IMR-90 (cell line): ENCODE measurements around the gene COL7A1. TPM values are rescaled to one million over a fixed set of nuclear protein-coding genes. Genes with fewer than 3 reads are reported as not detected.
A peak's percentile ranks its signal among the peaks of the same experiment; 100 is the strongest.

Experiments used
- ATAC-seq: fragments of 200-7000 bp; cut with Tn5 transposase; 2 replicates; pipeline ENCODE4 v1.9.1; 2020; ENCODE audit warnings: low read depth, mild to moderate bottlenecking, moderate library complexity
- BruUV-seq: library from RNA; stranded (reverse); fragments of 400-500 nt; replicated peaks from 2 replicates; lab custom pipeline; 2021; lab: Mats Ljungman, UMichigan
- CTCF ChIA-PET: fragments of 300-600 bp; formaldehyde crosslinking; extraction: SDS; loops from one replicate; lab custom pipeline; 2021; ENCODE audit warnings: antibody characterized with exemption; lab: Yijun Ruan, JAX
- POLR2A ChIA-PET: fragments of 300-600 bp; sonication (Branson Sonifier 250); formaldehyde crosslinking; loops from one replicate; lab custom pipeline; 2022; ENCODE audit warnings: antibody characterized with exemption; ENCODE audit not compliant: unreplicated experiment; lab: Charles Lee
- DNase-seq: peaks from one replicate; pipeline ENCODE4 v3.0.0; 2013
- H2AFZ ChIP-seq: replicated peaks from 2 replicates; pipeline ENCODE3; 2013; ENCODE audit warnings: low read length, mild to moderate bottlenecking; ENCODE audit not compliant: poor library complexity
- H2AK5ac ChIP-seq: 2 replicates; pipeline ENCODE4 v1.6.1; 2013; ENCODE audit warnings: low read depth, low read length, inconsistent platforms
- H2AK9ac ChIP-seq: replicated peaks from 2 replicates; pipeline ENCODE3; 2013; ENCODE audit warnings: mild to moderate bottlenecking, low read depth, low read length, moderate library complexity; ENCODE audit not compliant: poor library complexity
- H2BK120ac ChIP-seq: 2 replicates; pipeline ENCODE4 v1.6.1; 2013; ENCODE audit warnings: low read depth, low read length, inconsistent platforms
- H2BK15ac ChIP-seq: 3 replicates; pipeline ENCODE4 v1.6.1; 2013; ENCODE audit warnings: low read depth, low read length, inconsistent platforms
- H2BK20ac ChIP-seq: 2 replicates; pipeline ENCODE4 v1.6.1; 2013; ENCODE audit warnings: low read depth, mild to moderate bottlenecking, inconsistent platforms, low read length, moderate library complexity
- H2BK5ac ChIP-seq: 2 replicates; pipeline ENCODE4 v1.6.1; 2013; ENCODE audit warnings: mild to moderate bottlenecking, low read depth, low read length, inconsistent platforms; ENCODE audit not compliant: poor library complexity, severe bottlenecking
- H3K14ac ChIP-seq: replicated peaks from 2 replicates; pipeline ENCODE4 v1.6.1; 2013; ENCODE audit warnings: low read depth, low read length, inconsistent platforms
- H3K18ac ChIP-seq: 2 replicates; pipeline ENCODE4 v1.6.1; 2013; ENCODE audit warnings: low read depth, low read length, control low read depth
- H3K23ac ChIP-seq: 2 replicates; pipeline ENCODE4 v1.6.1; 2013; ENCODE audit warnings: low read depth, low read length, inconsistent platforms
- H3K27ac ChIP-seq: 2 replicates; pipeline ENCODE4 v1.5.1; 2013; ENCODE audit warnings: mild to moderate bottlenecking, control low read depth, low read length; ENCODE audit not compliant: insufficient read depth
- H3K27me3 ChIP-seq: 2 replicates; pipeline ENCODE4 v1.6.1; 2013; ENCODE audit warnings: low read length; ENCODE audit not compliant: control insufficient read depth, insufficient read depth
- H3K36me3 ChIP-seq: 2 replicates; pipeline ENCODE4 v1.6.1; 2013; ENCODE audit warnings: low read length, mixed read lengths; ENCODE audit not compliant: control insufficient read depth, insufficient read depth
- H3K4ac ChIP-seq: 2 replicates; pipeline ENCODE4 v1.6.1; 2013; ENCODE audit warnings: low read depth, low read length, inconsistent platforms
- H3K4me1 ChIP-seq: 2 replicates; pipeline ENCODE4 v1.6.1; 2013; ENCODE audit warnings: low read length, mixed read lengths; ENCODE audit not compliant: control insufficient read depth, insufficient read depth
- H3K4me2 ChIP-seq: 2 replicates; pipeline ENCODE4 v1.6.1; 2013; ENCODE audit warnings: low read depth, mild to moderate bottlenecking, control low read depth, low read length, moderate library complexity
- H3K4me3 ChIP-seq: 2 replicates; pipeline ENCODE4 v1.5.1; 2013; ENCODE audit warnings: low read depth, mild to moderate bottlenecking, control low read depth, low read length, moderate library complexity; ENCODE audit not compliant: insufficient read depth
- H3K56ac ChIP-seq: 2 replicates; pipeline ENCODE4 v1.6.1; 2013; ENCODE audit warnings: low read length, inconsistent platforms; ENCODE audit not compliant: insufficient read depth; ENCODE audit errors: extremely low read depth
- H3K79me1 ChIP-seq, 2 experiments: 2 replicates each; pipeline ENCODE4 v1.6.1; 2013; ENCODE audit warnings: low read length in 2 of 2, inconsistent platforms in 1 of 2, low read depth in 1 of 2
- H3K9ac ChIP-seq: 2 replicates; pipeline ENCODE4 v1.6.1; 2013; ENCODE audit warnings: low read depth, low read length, control low read depth
- H3K9me1 ChIP-seq: 2 replicates; pipeline ENCODE4 v1.6.1; 2013; ENCODE audit warnings: low read length, inconsistent platforms; ENCODE audit not compliant: insufficient read depth
- H3K9me3 ChIP-seq: 2 replicates; pipeline ENCODE4 v1.6.1; 2013; ENCODE audit warnings: low read length; ENCODE audit not compliant: control insufficient read depth, insufficient read depth
- H4K20me1 ChIP-seq: 2 replicates; pipeline ENCODE4 v1.6.1; 2013; ENCODE audit warnings: low read length, inconsistent platforms; ENCODE audit not compliant: insufficient read depth
- H4K5ac ChIP-seq: 2 replicates; pipeline ENCODE4 v1.6.1; 2013; ENCODE audit warnings: mild to moderate bottlenecking, low read depth, low read length, control low read depth
- H4K8ac ChIP-seq, 2 experiments: 2 replicates each; pipeline ENCODE4 v1.6.1; 2013; ENCODE audit warnings: low read depth in 2 of 2, low read length in 2 of 2, control low read depth in 1 of 2, inconsistent platforms in 1 of 2
- H4K91ac ChIP-seq: 2 replicates; pipeline ENCODE4 v1.6.1; 2013; ENCODE audit warnings: low read depth, low read length, inconsistent platforms; ENCODE audit not compliant: insufficient read depth
- FOS ChIP-seq: fragments of 150-350 bp; IDR thresholded peaks from 2 replicates; pipeline ENCODE4 v1.6.1; 2016; ENCODE audit warnings: low read depth, low read length
- MAFK ChIP-seq: IDR thresholded peaks from 2 replicates; pipeline ENCODE4 v1.6.1; 2012; ENCODE audit warnings: low read depth, low read length, improper control_type of control experiment
- MXI1 ChIP-seq: IDR thresholded peaks from 2 replicates; pipeline ENCODE4 v1.6.1; 2012; ENCODE audit warnings: low read depth, mild to moderate bottlenecking, low read length, moderate library complexity, borderline replicate concordance
- NFE2L2 ChIP-seq: fragments of 150-350 bp; IDR thresholded peaks from 2 replicates; pipeline ENCODE4 v1.6.1; 2016; ENCODE audit warnings: low read depth, mild to moderate bottlenecking, low read length
- RAD21 ChIP-seq: IDR thresholded peaks from 2 replicates; pipeline ENCODE4 v1.6.1; 2012; ENCODE audit warnings: low read length, improper control_type of control experiment
- WGBS, 2 experiments: methylation state at CpG; one replicate each; pipeline versions ENCODE4 v1.1.5 to v1.1.7; 2013; ENCODE audit warnings: missing lambda C conversion rate in 2 of 2; ENCODE audit not compliant: insufficient read length in 1 of 2; ENCODE audit errors: extremely low coverage in 2 of 2; 5-methylcytosine and 5-hydroxymethylcytosine counted together
- dilution Hi-C: fragments of 300-500 bp; cut with HindIII; formaldehyde crosslinking; loops from one replicate; pipeline ENCODE4 v1.14.3; 2018; ENCODE audit warnings: low sequenced_read_pairs; ENCODE audit not compliant: unreplicated experiment
- in situ Hi-C: fragments of 300-500 bp; cut with MboI; formaldehyde crosslinking; loops from 3 replicates; pipeline ENCODE4 v1.14.3; 2019; ENCODE audit warnings: low sequenced_read_pairs, inconsistent platforms, mixed read lengths
- intact Hi-C: fragments of 100-400 bp; cut with micrococcal nuclease; formaldehyde crosslinking; loops from 2 replicates; pipeline ENCODE4 v1.10.0; 2022
- polyA plus RNA-seq, 3 experiments: library from polyadenylated mRNA; depleted of rRNA; stranded (reverse); fragments of >200 nt; gene quantifications; 2 replicates each; pipeline ENCODE4 v1.2.3, GENCODE V29; 2012; ENCODE audit warnings: low replicate concordance in 1 of 3
- total RNA-seq: library from RNA; depleted of rRNA; stranded (reverse); fragments of >200 nt; gene quantifications from 2 replicates; pipeline ENCODE4 v1.2.3, GENCODE V29; 2012

The COL7A1 gene
- total and polyA plus RNA-seq, 2 of the 4 experiments (the other 2 are of a cell fraction), result 4.1 to 20.3 TPM

DNA sequence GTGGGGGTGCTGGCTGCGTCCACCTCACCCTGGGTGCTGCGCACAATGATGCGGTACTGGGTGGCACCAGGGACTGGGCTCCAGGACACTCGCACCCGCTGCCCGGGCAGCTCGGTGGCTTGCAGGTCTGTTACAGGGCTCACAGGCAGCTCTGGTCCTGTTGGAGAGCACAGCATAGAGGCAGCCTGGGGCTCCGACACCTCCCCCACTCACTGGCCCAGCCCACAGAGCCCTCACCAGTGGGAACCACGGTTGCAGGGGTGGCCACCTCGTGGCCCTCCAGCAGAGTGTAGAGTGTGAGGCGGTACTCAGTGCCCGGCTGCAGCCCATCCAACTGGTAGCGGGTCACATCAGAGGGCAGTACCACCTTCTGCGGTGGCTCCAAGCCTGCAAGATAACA is 3.7 kb downstream of the COL7A1 start:
- peaks cover 28 to 77% of the 10 kb centered on the region in 2 experiments for H3K79me1 ChIP-seq
- no peak overlapping the region for H3K4me3 ChIP-seq
- no peak overlapping the region for H2BK5ac ChIP-seq
- no peak overlapping the region for H3K18ac ChIP-seq
- H3K4me2 ChIP-seq, result no peak overlapping the region
- no peak overlapping the region for H3K27ac ChIP-seq
- H2BK120ac ChIP-seq, result no peak overlapping the region
- dilution Hi-C loops, result no loop called here
- H4K20me1 ChIP-seq, result no peaks in the 10 kb centered on the region; the same call in 1 of the 2 replicates
- in situ Hi-C loops, result no loop called here
- no peak overlapping the region; the same call in 1 of the 2 replicates for H3K14ac ChIP-seq
- no peak overlapping the region for H2BK20ac ChIP-seq
- TF ChIP-seq MAFK (no peak), NFE2L2 (no peak), MXI1 (no peak), FOS (no peak), RAD21 (no peak)
- ATAC-seq, result no peak
- H3K27me3 ChIP-seq, result no peaks in the 10 kb centered on the region
- no peaks in the 10 kb centered on the region for H3K9me3 ChIP-seq
- CTCF ChIA-PET, result no interaction called here
- 76% methylated on average over 7 of the region's 14 CpGs; no CpG with 5 or more reads in 1 of the 2 experiments for WGBS, 2 experiments
- H2AFZ ChIP-seq, result no peak overlapping the region
- 0 out of 2 replicates have a peak overlapping the region, but pooled peaks have one; percentile 7 for H2AK5ac ChIP-seq
- H3K4ac ChIP-seq, result no peak overlapping the region
- intact Hi-C loops, result no loop called here
- H3K9me1 ChIP-seq, result peaks cover 44% of the 10 kb centered on the region
- no peak overlapping the region for H4K91ac ChIP-seq
- POLR2A ChIA-PET, result interaction anchor here (0.5 kb wide), 1 partner anchor 1608 kb away, joined by 3 read pairs; no protein-coding TSS in a partner anchor
- H2AK9ac ChIP-seq, result peak overlapping the region; percentile 85
- H2BK15ac ChIP-seq, result no peak overlapping the region
- H3K36me3 ChIP-seq, result peaks cover 57% of the 10 kb centered on the region
- BruUV-seq, result no TSS peak
- no peak for DNase-seq
- no peak overlapping the region for H4K5ac ChIP-seq
- no peak overlapping the region for H3K23ac ChIP-seq
- H3K9ac ChIP-seq, result no peak overlapping the region
- H4K8ac ChIP-seq, result no peak overlapping the region
- peaks cover 23% of the 10 kb centered on the region for H3K4me1 ChIP-seq
- no peak overlapping the region for H3K56ac ChIP-seq
